Measurements from ENCODE around the gene NELFCD.

Gene NELFCD

DNA sequence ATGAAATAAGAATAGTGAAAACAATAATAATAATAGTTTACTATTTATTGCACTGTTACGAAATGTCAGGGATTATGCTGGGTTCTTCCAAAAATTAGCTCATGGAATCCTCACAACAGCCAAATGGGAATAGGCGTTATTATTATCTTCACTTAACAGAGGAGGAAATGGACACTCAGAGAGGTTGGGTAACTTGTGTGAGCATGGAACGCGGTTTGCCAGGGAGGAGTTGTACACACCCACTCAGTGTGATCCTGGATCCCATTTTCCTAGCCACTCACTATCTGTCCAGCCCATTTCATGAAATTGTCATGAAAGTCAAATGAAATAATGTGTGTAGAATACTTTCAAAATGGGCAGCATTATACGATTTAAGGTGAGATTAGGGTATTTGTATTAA, 4.6 kb downstream of the NELFCD start:
- no peak for TF ChIP-seq CTCF (IDR thresholded peaks at IDR 0.05; ENCODE audit: extremely low read depth, missing control alignments)
- DNase-seq (ENCODE audit: low spot score): no peak

- no peak for DNase-seq (ENCODE audit: low spot score)
- TF ChIP-seq CTCF (IDR thresholded peaks at IDR 0.05; ENCODE audit: extremely low read depth, missing control alignments): no peak
These were observed 5.4 kb downstream of the NELFCD start for GRCh38 chr20:58986286-58986967.

DNA sequence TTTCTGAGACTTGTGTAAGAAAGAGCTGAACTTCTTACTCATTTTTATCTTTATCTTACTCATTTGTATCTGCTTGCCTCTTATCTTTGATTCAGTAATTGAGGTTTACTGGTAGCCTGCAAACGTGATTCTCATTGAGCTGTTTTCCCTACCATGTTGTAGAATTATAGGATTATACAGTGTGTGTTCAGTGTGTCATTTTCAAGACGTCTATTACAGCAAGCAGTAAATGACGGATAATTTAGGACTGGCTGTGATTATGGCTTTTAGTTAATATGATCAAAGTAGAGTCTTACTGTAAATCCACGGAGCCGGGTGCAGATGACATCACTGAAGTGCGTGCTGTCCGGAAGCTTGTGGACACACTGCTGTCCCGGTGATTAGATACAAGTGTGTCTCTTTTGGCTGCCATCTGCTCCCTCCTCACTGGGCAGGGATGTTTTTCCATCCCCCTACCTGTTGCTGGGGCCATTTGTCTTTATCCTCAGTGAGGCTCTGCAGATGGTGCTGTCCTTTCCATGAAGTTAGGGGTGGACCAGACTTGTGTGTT, 6.0 kb downstream of the NELFCD start:
- DNase-seq (ENCODE audit: low spot score): no peak
- no peak for TF ChIP-seq CTCF (IDR thresholded peaks at IDR 0.05; ENCODE audit: extremely low read depth, missing control alignments)

- DNase-seq (ENCODE audit: low spot score): no peak
- no peak for TF ChIP-seq CTCF (IDR thresholded peaks at IDR 0.05; ENCODE audit: extremely low read depth, missing control alignments)
These were observed 6.9 kb downstream of the NELFCD start for GRCh38 chr20:58987790-58988564.

- no peak for DNase-seq (ENCODE audit: low spot score)
- TF ChIP-seq CTCF (IDR thresholded peaks at IDR 0.05; ENCODE audit: extremely low read depth, missing control alignments): no peak
These were observed 7.5 kb downstream of the NELFCD start for GRCh38 chr20:58988565-58988882.

- no peak for DNase-seq (ENCODE audit: low spot score)
- no peak for TF ChIP-seq CTCF (IDR thresholded peaks at IDR 0.05; ENCODE audit: extremely low read depth, missing control alignments)
These were observed 8.1 kb downstream of the NELFCD start for GRCh38 chr20:58989196-58989595.
